Right renal cortex interstitium (tissue), 3 donors: ENCODE data around the gene KRTAP23-1. TPM values are rescaled to one million over a fixed set of nuclear protein-coding genes. Genes with fewer than 3 reads are reported as not detected.

Experiments
- DNase-seq, 3 donors: peaks; one replicate each; pipeline ENCODE4 v3.0.0-alpha.2; 2013; ENCODE audit warnings: low read depth in 3 of 3, low spot score in 2 of 3
- polyA plus RNA-seq, 3 donors: library from polyadenylated mRNA; unstranded; fragments of 120-200 nt; gene quantifications; one replicate each; pipeline ENCODE4 v1.2.1, GENCODE V29; 2013; ENCODE audit not compliant: insufficient read length in 3 of 3

The KRTAP23-1 gene
- polyA plus RNA-seq, 3 donors = not detected

DNA sequence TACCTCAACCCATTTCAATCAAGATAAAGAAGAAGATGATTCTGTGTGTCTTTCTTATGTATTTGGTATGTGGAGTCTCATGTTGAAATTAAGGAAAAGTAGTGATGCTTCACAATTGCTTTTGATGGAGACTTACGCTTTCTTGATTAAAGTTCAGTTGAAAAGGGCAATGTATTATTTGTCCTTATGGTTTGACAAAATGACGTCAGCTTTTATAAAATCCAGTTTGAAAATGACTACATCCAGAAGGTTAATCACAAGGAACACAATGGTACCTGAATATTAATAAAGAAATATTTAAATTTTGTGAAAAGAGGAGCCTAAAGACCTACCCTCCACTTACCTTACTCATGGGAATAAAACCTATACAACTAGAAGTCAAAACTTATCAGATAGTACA is 32.7 kb downstream of the KRTAP23-1 start:
- no peak for DNase-seq

DNA sequence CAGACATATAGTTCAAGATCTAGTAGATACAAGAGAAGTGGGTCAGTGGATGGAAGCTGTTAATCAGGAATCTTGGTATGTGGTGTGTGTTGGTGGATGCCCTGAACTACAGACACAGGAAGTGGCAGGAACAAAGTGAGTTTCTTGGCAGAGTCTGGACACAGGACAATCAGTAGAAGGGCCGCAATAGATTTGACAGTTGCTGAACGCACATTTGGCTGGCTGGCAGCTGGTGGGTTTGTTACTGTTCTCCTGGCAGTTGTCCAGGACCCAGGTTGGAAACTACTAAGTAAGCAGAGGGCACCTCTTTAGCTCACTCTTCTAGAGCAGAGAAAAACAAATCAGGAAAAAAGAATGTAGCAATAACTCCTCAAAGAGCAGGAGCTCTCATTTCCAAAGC is 41.5 kb downstream of the KRTAP23-1 start:
- no peak for DNase-seq

DNA sequence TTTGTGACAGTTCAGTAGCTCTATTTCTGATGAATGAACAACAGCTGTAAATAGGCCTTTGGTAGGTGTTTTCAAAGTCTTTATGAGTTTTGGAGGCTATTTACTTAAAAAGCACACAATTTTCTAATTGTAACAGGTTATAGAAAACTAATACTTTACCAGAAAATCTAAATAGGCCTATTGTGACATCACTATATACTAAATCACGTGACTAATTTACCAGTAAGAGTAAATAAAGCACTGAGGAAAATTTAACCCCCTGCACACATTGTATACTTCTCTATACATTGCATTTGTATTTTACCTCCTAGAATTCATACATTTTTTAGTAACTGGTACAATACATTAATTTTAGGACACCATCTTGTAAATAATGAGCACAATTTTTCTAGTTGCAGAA is 43.3 kb downstream of the KRTAP23-1 start:
- DNase-seq = no peak

Other genes with a start within 250 kb of the KRTAP23-1 start
- gene CLDN17, start 181.8 kb downstream of the KRTAP23-1 start, polyA plus RNA-seq = not detected
- gene CLDN8, start 132.5 kb downstream of the KRTAP23-1 start, polyA plus RNA-seq = 10 to 100 TPM; 68.9 to 77.4 (median 75.7) TPM
- not detected for gene KRTAP24-1, start 65.7 kb downstream of the KRTAP23-1 start, polyA plus RNA-seq
- not detected for gene KRTAP25-1, start 59.1 kb downstream of the KRTAP23-1 start, polyA plus RNA-seq
- gene KRTAP26-1, start 28.3 kb downstream of the KRTAP23-1 start, polyA plus RNA-seq = not detected
- gene KRTAP27-1, start 10.9 kb downstream of the KRTAP23-1 start, polyA plus RNA-seq = not detected
- not detected for gene KRTAP13-2, start 23.7 kb upstream of the KRTAP23-1 start, polyA plus RNA-seq
- gene KRTAP13-1, start 47.4 kb upstream of the KRTAP23-1 start, polyA plus RNA-seq = not detected
- gene KRTAP13-3, start 77.3 kb upstream of the KRTAP23-1 start, polyA plus RNA-seq = not detected
- gene KRTAP13-4, start 81.6 kb upstream of the KRTAP23-1 start, polyA plus RNA-seq = not detected
- not detected for gene KRTAP15-1, start 91.7 kb upstream of the KRTAP23-1 start, polyA plus RNA-seq
- not detected for gene KRTAP19-1, start 131.8 kb upstream of the KRTAP23-1 start, polyA plus RNA-seq
- gene KRTAP19-2, start 138.8 kb upstream of the KRTAP23-1 start, polyA plus RNA-seq = not detected
- gene KRTAP19-3, start 143.4 kb upstream of the KRTAP23-1 start, polyA plus RNA-seq = not detected
- not detected for gene KRTAP19-4, start 148.6 kb upstream of the KRTAP23-1 start, polyA plus RNA-seq
- not detected for gene KRTAP19-5, start 153.5 kb upstream of the KRTAP23-1 start, polyA plus RNA-seq
- not detected for gene KRTAP19-6, start 193.3 kb upstream of the KRTAP23-1 start, polyA plus RNA-seq
- not detected for gene KRTAP19-7, start 212.7 kb upstream of the KRTAP23-1 start, polyA plus RNA-seq
- gene KRTAP22-2, start 241.8 kb upstream of the KRTAP23-1 start, polyA plus RNA-seq = not detected
- gene KRTAP6-3, start 243.8 kb upstream of the KRTAP23-1 start, polyA plus RNA-seq = not detected